Measurements from ENCODE around the gene MUC16.

The MUC16 gene

DNA sequence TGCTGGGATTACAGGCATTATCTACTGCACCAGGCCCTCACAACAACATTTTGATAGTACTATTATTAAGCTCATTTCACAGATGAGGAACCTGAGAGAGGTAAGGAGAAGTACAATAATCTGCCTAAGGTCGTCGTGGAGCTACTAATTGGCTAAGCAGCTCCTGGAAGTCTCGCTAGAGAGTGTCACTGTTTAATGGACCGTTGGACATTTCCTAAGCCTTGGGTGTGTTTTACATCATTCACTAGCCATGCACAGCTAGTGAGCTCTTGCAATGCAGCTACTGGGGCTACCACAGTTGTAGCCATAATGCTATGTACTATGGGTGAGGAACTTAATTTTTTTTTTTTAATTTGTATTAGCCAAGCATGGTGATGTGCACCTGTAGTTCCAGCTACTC lies 42.7 kb upstream of the MUC16 start:
- TF ChIP-seq, protein P1, sequence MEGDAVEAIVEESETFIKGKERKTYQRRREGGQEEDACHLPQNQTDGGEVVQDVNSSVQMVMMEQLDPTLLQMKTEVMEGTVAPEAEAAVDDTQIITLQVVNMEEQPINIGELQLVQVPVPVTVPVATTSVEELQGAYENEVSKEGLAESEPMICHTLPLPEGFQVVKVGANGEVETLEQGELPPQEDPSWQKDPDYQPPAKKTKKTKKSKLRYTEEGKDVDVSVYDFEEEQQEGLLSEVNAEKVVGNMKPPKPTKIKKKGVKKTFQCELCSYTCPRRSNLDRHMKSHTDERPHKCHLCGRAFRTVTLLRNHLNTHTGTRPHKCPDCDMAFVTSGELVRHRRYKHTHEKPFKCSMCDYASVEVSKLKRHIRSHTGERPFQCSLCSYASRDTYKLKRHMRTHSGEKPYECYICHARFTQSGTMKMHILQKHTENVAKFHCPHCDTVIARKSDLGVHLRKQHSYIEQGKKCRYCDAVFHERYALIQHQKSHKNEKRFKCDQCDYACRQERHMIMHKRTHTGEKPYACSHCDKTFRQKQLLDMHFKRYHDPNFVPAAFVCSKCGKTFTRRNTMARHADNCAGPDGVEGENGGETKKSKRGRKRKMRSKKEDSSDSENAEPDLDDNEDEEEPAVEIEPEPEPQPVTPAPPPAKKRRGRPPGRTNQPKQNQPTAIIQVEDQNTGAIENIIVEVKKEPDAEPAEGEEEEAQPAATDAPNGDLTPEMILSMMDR (IDR thresholded peaks at IDR 0.05; ENCODE audit: low read length, missing control alignments), result no peak
- DNase-seq (ENCODE audit: low read depth), result no peak
- no peak overlapping the region for H3K4me3 ChIP-seq (replicated peaks; ENCODE audit: low read depth, low read length)

DNA sequence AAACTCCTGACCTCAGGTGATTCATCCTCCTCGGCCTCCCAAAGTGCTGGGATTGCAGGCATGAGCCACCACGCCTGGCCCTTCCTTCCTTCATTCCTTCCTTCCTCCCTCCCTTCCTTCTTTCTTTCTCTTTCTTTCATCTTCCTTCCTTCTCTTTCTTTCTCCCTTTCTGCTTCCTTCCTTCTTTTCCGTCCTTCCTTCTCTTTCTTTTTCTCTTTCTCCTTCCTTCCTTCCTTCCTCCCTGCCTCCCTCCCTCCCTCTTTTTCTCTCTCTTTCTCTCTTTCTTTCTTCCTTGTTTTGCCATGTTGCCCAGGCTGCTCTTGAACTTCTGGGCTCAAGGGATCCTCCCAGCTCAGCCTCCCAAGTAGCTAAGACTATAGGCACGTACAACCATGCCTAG lies 36.5 kb upstream of the MUC16 start:
- no peak for DNase-seq (ENCODE audit: low read depth)
- no peak overlapping the region for H3K4me3 ChIP-seq (replicated peaks; ENCODE audit: low read depth, low read length)
- TF ChIP-seq, protein P1 (IDR thresholded peaks at IDR 0.05; ENCODE audit: low read length, missing control alignments), result no peak

DNA sequence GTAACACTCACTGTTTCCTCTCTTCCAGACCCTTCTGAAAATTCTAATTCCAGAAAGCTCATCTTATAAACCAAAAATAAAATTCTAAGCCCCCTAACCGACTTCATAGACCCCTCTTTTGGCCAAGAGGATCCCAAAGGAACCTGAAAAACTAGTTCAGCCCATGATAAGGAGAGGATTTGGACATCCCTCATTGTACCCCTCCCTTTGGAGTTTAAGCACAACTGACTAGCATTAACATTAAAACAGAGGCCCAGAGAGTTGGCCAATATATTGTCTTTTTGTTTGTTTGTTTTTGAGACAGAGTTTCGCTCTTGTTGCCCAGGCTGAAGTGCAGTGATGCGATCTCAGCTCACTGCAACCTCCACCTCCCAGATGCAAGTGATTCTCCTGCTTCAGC lies 34.2 kb upstream of the MUC16 start:
- DNase-seq (ENCODE audit: low read depth), result no peak
- TF ChIP-seq, protein P1 (IDR thresholded peaks at IDR 0.05; ENCODE audit: low read length, missing control alignments), result no peak
- no peak overlapping the region for H3K4me3 ChIP-seq (replicated peaks; ENCODE audit: low read depth, low read length)

DNA sequence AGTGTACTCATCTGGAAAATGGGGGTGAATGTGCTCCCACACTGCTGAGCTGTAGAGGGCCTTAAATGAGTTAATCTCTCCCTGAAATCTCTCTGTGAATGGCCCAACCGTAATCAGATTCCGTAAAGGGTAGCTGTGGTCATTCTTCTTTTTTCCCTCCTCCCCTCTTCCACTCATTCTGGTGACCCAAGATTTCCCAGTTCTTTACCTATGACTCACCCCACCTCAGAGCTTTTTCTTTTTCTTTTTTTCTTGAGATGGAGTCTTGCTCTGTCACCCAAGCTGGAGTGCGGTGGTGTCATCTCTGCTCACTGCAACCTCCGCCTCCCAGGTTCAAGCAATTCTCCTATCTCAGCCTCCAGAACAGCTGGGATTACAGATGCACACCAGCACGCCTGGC lies 33.3 kb upstream of the MUC16 start:
- no peak overlapping the region for H3K4me3 ChIP-seq (replicated peaks; ENCODE audit: low read depth, low read length)
- TF ChIP-seq, protein P1 (IDR thresholded peaks at IDR 0.05; ENCODE audit: low read length, missing control alignments), result no peak
- no peak for DNase-seq (ENCODE audit: low read depth)

- no peak overlapping the region for H3K4me3 ChIP-seq (replicated peaks; ENCODE audit: low read depth, low read length)
- TF ChIP-seq, protein P1 (IDR thresholded peaks at IDR 0.05; ENCODE audit: low read length, missing control alignments), result no peak
- DNase-seq (ENCODE audit: low read depth), result no peak
Measured at GRCh38 chr19:9041023-9041422, 30.8 kb upstream of the MUC16 start.

DNA sequence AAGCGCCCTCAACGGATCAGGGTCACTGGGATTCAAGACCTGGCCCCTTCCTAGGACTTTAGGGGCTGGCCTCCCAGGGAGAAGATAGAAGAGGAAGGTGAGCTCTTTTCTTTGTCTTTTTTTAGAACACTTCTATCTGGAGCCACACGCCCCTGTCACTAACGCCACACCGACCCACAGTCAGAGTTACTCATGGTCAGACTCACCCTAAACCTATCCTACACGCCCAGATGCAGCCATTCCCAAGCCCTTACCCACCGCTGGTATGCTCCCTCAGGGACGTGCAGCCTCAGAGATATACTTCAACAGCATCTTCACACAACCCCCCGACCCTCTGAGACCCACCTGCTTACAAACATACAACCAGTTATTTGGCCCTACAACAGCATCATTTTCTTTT lies 29.9 kb upstream of the MUC16 start:
- H3K4me3 ChIP-seq (replicated peaks; ENCODE audit: low read depth, low read length), result no peak overlapping the region
- DNase-seq (ENCODE audit: low read depth), result no peak
- TF ChIP-seq, protein P1 (IDR thresholded peaks at IDR 0.05; ENCODE audit: low read length, missing control alignments), result no peak

GRCh38 chr19:9039728-9040127 lies 29.5 kb upstream of the MUC16 start:
- TF ChIP-seq, protein P1 (IDR thresholded peaks at IDR 0.05; ENCODE audit: low read length, missing control alignments), result no peak
- DNase-seq (ENCODE audit: low read depth), result no peak
- H3K4me3 ChIP-seq (replicated peaks; ENCODE audit: low read depth, low read length), result no peak overlapping the region

Measured in fibroblast of pulmonary artery (primary cell).